22Rv1 (cell line): ENCODE data around the gene YKT6.

Experiments
- CTCF ChIP-seq: fragments of 450-650 bp; IDR thresholded peaks from 2 replicates; pipeline ENCODE4 v1.5.1; 2017; ENCODE audit warnings: mild to moderate bottlenecking
- ZFX ChIP-seq: fragments of 450-650 bp; IDR thresholded peaks from 2 replicates; pipeline ENCODE4 v1.6.1; 2017; ENCODE audit warnings: antibody characterized with exemption, borderline replicate concordance

GRCh38 chr7:44154703-44155102 is 46.1 kb upstream of the YKT6 start:
- no peak for TF ChIP-seq CTCF
- no peak for TF ChIP-seq ZFX
